Hepatocyte (in vitro differentiated cells): Measurements from ENCODE around the gene COL5A1. TPM values are rescaled to one million over a fixed set of nuclear protein-coding genes. Genes with fewer than 3 reads are reported as not detected.

Experiments
- DNase-seq: peaks from one replicate; pipeline ENCODE4 v3.0.0-alpha.2; 2016; ENCODE audit warnings: low spot score
- H2AFZ ChIP-seq: fragments of 200-600 bp; sonication (generic); 2 replicates; pipeline ENCODE4 v1.6.0; 2016; ENCODE audit warnings: antibody characterized with exemption, mild to moderate bottlenecking
- H3K27ac ChIP-seq: fragments of 200-600 bp; sonication (generic); 2 replicates; pipeline ENCODE4 v1.5.1; 2016; ENCODE audit warnings: mild to moderate bottlenecking
- H3K27me3 ChIP-seq: fragments of 200-600 bp; sonication (generic); 2 replicates; pipeline ENCODE4 v1.6.1; 2016
- H3K36me3 ChIP-seq: fragments of 200-600 bp; sonication (generic); replicated peaks from 2 replicates; pipeline ENCODE4 v1.5.1; 2016; ENCODE audit warnings: low read depth; ENCODE audit not compliant: insufficient read depth
- H3K4me1 ChIP-seq: fragments of 200-600 bp; sonication (generic); 2 replicates; pipeline ENCODE4 v1.5.1; 2016; ENCODE audit warnings: mild to moderate bottlenecking, moderate library complexity; ENCODE audit not compliant: insufficient read depth
- H3K4me2 ChIP-seq: fragments of 200-600 bp; sonication (generic); 2 replicates; pipeline ENCODE4 v1.6.0; 2016
- H3K4me3 ChIP-seq: fragments of 200-600 bp; sonication (generic); 2 replicates; pipeline ENCODE4 v1.5.1; 2016; ENCODE audit warnings: mild to moderate bottlenecking
- H3K79me2 ChIP-seq: fragments of 200-600 bp; sonication (generic); 2 replicates; pipeline ENCODE4 v1.6.0; 2017; ENCODE audit warnings: mild to moderate bottlenecking
- H3K9me2 ChIP-seq: fragments of 200-600 bp; sonication (generic); replicated peaks from 2 replicates; pipeline ENCODE4 v1.6.0; 2017; ENCODE audit warnings: mild to moderate bottlenecking; ENCODE audit not compliant: insufficient read depth
- H3K9me3 ChIP-seq: fragments of 200-600 bp; sonication (generic); 2 replicates; pipeline ENCODE4 v1.5.1; 2016; ENCODE audit warnings: low read depth, mild to moderate bottlenecking
- H4K20me1 ChIP-seq: fragments of 200-600 bp; sonication (generic); 2 replicates; pipeline ENCODE4 v1.6.0; 2016; ENCODE audit warnings: mild to moderate bottlenecking; ENCODE audit not compliant: insufficient read depth, poor library complexity, severe bottlenecking
- EZH2 ChIP-seq: fragments of 200-600 bp; sonication (generic); IDR thresholded peaks from 2 replicates; pipeline ENCODE4 v1.6.1; 2016; ENCODE audit warnings: antibody characterized with exemption, mild to moderate bottlenecking, borderline replicate concordance
- EZH2phosphoT487 ChIP-seq: fragments of 200-600 bp; sonication (generic); IDR thresholded peaks from one replicate; pipeline ENCODE4 v1.6.1; 2018; ENCODE audit warnings: antibody characterized with exemption, mild to moderate bottlenecking, low read depth, moderate library complexity; ENCODE audit not compliant: unreplicated experiment, severe bottlenecking
- WGBS: methylation state at CpG from one replicate; pipeline ENCODE4 v1.1.6; 2016; ENCODE audit warnings: low lambda C conversion rate; ENCODE audit errors: missing lambda C conversion rate; 5-methylcytosine and 5-hydroxymethylcytosine counted together
- polyA plus RNA-seq: library from polyadenylated mRNA; unstranded; fragments of >200 nt; fragmentation: Nextera tagmentation; extraction: Ambion mirVana; gene quantifications from 2 replicates; pipeline ENCODE4 v1.2.1, GENCODE V29; 2016
- total RNA-seq: library from RNA; depleted of rRNA; stranded (reverse); fragments of >200 nt; gene quantifications from 2 replicates; pipeline ENCODE4 v1.2.3, GENCODE V29; 2014
- TF ChIP-seq, protein P1 (sequence below): fragments of 200-600 bp; sonication (generic); IDR thresholded peaks from 2 replicates; pipeline ENCODE4 v1.5.1; 2016; ENCODE audit warnings: antibody characterized with exemption, mild to moderate bottlenecking; ENCODE audit not compliant: poor library complexity

COL5A1 gene
- total and polyA plus RNA-seq, 2 experiments from 2014 or later = 342 to 347 TPM

DNA sequence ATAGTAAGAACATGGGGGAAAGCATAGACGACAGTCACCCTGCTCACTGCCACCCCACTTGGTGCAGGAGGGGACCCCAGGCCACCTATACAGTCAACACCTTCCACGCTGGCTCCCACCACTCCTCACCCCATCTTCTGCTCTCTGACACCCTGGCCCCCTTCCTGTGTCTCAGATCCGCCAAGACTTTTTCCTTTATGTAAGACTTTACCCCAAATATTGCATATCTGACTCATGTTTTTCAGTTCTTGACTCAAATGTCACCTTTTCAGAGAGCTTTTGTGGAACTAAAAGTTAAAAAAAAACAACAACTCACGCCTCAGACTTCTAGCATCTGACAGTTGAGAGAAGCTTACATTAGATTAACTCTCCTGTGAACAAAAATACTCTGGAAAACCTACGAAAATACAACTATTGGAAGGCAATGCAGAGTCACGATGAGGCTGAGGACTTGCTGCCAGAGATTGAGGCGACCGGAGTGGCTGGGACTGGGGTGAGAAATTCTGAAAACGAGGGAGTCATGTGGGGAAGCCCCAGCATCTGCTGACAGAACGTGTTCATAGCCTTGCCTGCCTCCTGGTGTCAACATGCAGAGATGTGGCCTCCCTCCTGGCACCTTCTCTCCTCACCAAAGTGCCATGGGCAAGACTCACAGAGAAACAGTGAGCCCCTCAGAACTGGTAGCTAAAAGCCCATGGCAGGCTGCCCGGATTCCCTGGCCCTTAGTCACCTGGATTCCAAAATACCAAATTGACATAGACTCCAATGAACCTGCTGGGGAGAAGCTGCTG lies 216.6 kb downstream of the COL5A1 start:
- no peaks in the 10 kb centered on the region for H3K4me1 ChIP-seq
- H3K4me3 ChIP-seq = no peak overlapping the region
- H3K79me2 ChIP-seq = no peaks in the 10 kb centered on the region
- no peak for DNase-seq
- no peak for TF ChIP-seq EZH2
- no peak for TF ChIP-seq EZH2phosphoT487
- TF ChIP-seq, protein P1, sequence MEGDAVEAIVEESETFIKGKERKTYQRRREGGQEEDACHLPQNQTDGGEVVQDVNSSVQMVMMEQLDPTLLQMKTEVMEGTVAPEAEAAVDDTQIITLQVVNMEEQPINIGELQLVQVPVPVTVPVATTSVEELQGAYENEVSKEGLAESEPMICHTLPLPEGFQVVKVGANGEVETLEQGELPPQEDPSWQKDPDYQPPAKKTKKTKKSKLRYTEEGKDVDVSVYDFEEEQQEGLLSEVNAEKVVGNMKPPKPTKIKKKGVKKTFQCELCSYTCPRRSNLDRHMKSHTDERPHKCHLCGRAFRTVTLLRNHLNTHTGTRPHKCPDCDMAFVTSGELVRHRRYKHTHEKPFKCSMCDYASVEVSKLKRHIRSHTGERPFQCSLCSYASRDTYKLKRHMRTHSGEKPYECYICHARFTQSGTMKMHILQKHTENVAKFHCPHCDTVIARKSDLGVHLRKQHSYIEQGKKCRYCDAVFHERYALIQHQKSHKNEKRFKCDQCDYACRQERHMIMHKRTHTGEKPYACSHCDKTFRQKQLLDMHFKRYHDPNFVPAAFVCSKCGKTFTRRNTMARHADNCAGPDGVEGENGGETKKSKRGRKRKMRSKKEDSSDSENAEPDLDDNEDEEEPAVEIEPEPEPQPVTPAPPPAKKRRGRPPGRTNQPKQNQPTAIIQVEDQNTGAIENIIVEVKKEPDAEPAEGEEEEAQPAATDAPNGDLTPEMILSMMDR = no peak
- H3K4me2 ChIP-seq = no peak overlapping the region
- 83% methylated on average over 11 of the region's 11 CpGs for WGBS
- H3K27me3 ChIP-seq = no peaks in the 10 kb centered on the region
- H4K20me1 ChIP-seq = no peaks in the 10 kb centered on the region
- H3K9me3 ChIP-seq = no peaks in the 10 kb centered on the region
- H3K9me2 ChIP-seq = no peaks in the 10 kb centered on the region
- H2AFZ ChIP-seq = no peak overlapping the region
- H3K36me3 ChIP-seq = no peaks in the 10 kb centered on the region
- no peak overlapping the region for H3K27ac ChIP-seq

DNA sequence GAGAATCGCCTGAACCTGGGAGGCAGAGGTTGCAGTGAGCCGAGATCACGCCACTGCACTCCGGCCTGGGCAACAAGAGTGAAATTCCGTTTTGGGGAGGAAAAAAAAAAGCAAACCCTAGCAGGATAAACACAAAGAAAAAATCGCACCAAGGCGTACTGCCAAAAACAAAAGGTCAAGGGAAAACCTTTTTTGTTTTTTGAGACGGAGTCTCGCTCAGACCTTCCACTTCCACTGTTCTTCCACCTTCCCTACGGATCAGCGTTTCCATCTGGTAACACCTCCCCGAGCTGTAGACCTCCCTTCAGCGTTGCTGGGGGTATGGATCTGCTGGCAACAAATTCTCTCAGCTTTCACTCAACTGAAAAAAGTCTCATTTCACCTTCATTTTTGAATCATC lies 218.9 kb downstream of the COL5A1 start:
- H3K4me2 ChIP-seq = no peak overlapping the region
- no peak overlapping the region for H2AFZ ChIP-seq
- H3K27me3 ChIP-seq = no peaks in the 10 kb centered on the region
- WGBS = 97% methylated on average over 13 of the region's 13 CpGs
- H4K20me1 ChIP-seq = no peaks in the 10 kb centered on the region
- H3K4me3 ChIP-seq = no peak overlapping the region
- TF ChIP-seq EZH2phosphoT487 (no peak), EZH2 (no peak)
- TF ChIP-seq, protein P1 = no peak
- H3K4me1 ChIP-seq = no peaks in the 10 kb centered on the region
- H3K9me3 ChIP-seq = no peaks in the 10 kb centered on the region
- H3K36me3 ChIP-seq = no peaks in the 10 kb centered on the region
- no peak for DNase-seq
- no peaks in the 10 kb centered on the region for H3K79me2 ChIP-seq
- no peak overlapping the region for H3K27ac ChIP-seq
- H3K9me2 ChIP-seq = no peaks in the 10 kb centered on the region

DNA sequence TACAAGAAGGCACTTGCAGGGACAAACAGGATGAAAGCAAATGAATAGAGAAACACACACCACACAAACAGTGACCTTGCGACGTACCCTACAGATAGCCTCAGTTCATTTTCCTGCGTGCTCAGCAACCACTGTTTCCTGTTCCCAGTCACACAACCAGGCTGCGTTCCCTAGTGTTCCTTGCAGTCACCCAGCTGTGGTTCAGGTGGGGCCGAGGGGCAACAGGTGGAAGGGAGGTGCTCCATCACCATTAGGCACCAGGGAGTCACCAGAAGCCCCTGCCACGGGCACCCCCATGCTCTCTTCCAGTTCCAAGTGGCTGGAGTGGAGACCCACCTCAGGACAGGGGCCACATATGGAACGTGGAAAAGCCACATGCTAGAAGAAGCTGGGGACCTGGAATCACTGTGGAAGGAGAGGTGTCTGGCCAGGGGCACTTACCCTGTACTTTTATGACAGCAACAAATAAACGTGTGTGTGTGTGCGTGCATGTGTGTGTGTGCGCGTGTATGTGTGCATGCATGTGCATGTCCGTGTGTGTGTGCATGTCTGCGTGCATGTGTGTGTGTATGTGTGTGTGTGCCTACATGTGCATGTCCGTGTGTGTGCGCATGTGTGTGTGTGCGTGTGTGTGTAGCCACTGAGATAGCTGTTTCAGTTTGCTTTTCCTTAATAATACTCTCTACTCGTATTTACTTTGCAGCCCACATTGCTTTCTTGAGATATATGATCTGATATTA lies 220.2 kb downstream of the COL5A1 start:
- no peak for DNase-seq
- no peak overlapping the region for H3K27ac ChIP-seq
- no peaks in the 10 kb centered on the region for H4K20me1 ChIP-seq
- TF ChIP-seq EZH2phosphoT487 (no peak), EZH2 (no peak)
- TF ChIP-seq, protein P1 = no peak
- no peaks in the 10 kb centered on the region for H3K9me3 ChIP-seq
- no peaks in the 10 kb centered on the region for H3K9me2 ChIP-seq
- no peak overlapping the region for H2AFZ ChIP-seq
- no peaks in the 10 kb centered on the region for H3K27me3 ChIP-seq
- WGBS = 90% methylated on average over 17 of the region's 17 CpGs
- H3K36me3 ChIP-seq = no peaks in the 10 kb centered on the region
- no peak overlapping the region for H3K4me2 ChIP-seq
- H3K4me3 ChIP-seq = no peak overlapping the region
- no peaks in the 10 kb centered on the region for H3K79me2 ChIP-seq
- no peaks in the 10 kb centered on the region for H3K4me1 ChIP-seq
